Islet precursor cell (in vitro differentiated cells): Measurements from ENCODE around the gene CATSPER3.

Experiments
- DNase-seq: peaks from one replicate; pipeline ENCODE4 v3.0.0-alpha.2; 2018

The CATSPER3 gene

GRCh38 chr5:135030956-135031812 is 63.5 kb downstream of the CATSPER3 start:
- DNase-seq: peak; percentile 63

GRCh38 chr5:135031813-135032694 is 64.3 kb downstream of the CATSPER3 start:
- DNase-seq: no peak

- no peak for DNase-seq
Observed at GRCh38 chr5:135032695-135032998, 64.9 kb downstream of the CATSPER3 start.

DNA sequence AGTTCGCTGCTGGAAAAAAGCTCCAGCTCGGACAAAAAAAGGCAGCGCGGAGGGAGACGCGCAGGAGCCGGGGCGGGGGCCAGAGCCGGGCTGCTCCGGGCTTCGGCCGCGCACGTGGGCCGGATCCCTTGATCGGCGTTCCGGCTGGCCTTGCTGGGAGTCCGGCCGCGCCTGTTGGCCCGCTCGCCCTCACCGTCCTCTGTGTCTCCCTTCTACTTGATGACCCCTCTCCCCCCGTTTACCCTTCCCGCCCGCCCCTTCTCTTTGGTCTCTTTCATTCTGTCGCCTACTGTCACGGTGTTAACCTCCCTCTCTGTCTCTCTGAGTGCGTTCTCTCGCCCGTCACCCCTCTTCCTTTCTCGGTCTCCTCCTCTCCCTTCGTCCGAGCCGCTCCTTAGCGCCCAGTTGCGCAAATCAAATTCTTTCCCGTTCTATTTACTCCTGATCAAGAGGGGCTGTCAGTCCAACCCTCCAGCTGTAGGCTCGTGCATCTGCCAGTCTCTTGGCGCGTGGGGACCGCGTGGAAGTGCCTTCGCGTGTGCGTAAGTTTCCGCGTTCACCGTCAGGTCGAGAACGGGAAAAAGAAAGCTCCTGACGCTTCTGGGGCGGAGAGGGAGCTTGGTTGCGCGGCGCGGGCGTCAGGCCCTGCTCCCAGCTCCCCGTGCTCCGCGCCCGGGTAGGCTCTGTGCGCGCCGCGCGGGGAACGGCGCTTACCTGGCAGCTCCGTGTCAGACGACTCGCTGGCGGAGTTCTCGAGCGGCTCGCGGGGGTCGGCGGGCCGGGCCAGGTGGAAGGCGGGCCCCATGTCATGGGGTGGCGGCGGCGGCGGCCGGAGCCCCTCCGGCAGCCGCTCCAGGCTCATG is 65.5 kb downstream of the CATSPER3 start:
- DNase-seq: peak; percentile 71

- no peak for DNase-seq
Observed at GRCh38 chr5:135033901-135034235, 66.2 kb downstream of the CATSPER3 start, which contains the start of gene PITX1. Gene PITX1 (minus strand): TSS chr5:135034228. CDS start chr5:135033881, 347 bp downstream.

- peak; percentile 84 for DNase-seq
Observed at GRCh38 chr5:135034236-135034962, 66.7 kb downstream of the CATSPER3 start.

DNA sequence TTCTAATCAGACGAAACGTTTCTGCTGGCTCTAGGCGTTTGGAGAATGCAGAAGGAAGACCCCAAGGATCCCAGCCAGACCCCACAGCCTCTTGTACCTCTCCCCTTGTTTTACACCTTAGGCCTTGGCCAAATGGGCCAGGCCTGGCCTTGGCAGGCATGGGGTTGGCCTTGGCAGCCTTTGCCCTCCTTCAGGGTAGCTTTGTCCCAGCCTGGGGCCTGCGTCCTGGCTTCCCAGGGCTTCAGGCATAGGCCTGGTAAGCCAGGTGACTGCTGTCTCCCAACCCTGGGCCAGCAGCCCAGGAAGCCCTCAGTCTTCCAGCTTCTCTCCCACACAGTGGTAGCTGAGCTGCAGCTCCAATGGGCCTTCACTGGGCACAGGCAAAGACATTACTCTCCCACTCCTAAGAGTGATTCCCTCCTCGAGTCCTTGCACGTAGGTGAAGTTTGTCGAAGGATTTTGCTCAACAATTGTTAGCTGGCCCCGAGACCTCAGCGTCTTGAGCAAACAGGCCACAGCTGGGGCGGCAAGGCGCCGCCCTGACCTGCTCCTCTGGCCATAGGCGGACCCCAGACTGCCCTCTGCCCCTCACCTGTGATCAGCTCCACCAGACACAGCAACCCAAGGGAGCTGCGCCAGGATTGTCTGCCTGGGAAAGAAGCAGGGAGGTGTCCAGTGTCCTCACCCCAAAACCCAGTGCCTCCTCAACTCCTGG is 67.4 kb downstream of the CATSPER3 start:
- DNase-seq: peak; percentile 62

DNA sequence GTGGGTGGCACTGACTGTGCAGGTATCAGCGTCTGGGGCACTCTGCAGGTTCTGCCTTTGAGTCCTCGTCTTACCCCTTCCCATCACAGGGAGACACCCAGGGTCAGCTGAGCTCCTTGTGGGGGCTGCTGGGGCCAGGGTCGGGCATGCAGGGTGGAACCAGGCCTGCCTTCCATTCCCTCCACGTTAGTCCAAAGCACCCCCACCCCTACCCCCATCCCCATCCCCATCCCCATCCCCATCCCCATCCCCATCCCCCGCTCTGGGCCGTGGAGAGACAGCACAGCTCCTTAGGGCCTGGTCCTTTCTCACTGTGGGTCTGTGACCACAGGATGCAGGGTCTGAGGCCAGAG is 67.9 kb downstream of the CATSPER3 start:
- no peak for DNase-seq

DNA sequence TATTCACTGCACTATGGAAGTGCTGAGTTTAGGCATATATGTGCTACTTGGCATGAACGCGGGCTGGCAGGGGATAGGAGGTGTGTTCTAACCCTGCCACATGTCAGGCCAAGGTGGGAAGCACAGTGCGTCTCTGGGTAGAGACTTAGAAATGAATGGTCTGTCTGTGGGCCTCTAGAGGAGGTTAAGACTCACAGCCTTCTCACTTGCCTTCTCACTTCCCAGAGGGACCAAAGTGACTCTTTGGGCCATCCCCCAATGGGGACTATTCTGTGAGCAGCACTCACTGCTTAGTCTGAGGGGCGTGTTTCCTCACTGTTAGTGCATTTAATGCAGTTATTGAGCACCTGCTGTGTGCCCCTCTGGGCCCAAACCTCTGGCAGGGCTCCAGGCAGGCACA is 68.7 kb downstream of the CATSPER3 start:
- DNase-seq: no peak

DNA sequence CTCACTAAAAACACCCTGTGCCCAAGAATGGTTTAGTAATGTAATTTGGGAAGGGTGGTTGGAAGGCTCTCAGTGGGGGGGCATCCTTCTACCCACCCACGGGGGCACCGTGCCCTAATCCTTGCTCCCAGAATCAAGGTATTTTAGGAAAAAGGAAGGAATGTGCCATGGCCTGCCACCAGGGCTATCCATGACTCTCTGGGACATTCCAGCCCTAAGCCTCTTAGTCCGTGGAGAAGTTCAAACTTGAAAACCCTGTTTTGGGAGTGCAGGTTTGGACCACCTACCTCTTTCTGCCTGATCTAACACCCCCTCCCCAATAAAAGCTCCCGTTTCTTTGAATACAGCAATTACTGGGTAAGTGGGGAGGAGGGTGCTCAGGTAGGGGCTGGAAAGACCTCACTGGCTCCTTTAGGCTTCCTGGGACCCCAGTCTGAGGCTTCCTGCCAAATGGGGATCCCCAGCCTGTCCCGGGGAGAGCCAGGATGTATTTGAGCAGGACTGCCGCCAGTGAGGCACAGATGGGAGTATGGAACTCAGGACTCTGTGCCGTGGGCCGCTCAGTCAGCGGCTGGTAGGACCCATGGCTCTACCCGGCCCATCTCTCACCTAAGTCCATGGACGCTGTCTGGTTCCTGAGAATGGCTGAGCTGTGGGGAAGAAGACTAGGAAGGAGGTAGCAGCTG is 70.0 kb downstream of the CATSPER3 start:
- DNase-seq: no peak

DNA sequence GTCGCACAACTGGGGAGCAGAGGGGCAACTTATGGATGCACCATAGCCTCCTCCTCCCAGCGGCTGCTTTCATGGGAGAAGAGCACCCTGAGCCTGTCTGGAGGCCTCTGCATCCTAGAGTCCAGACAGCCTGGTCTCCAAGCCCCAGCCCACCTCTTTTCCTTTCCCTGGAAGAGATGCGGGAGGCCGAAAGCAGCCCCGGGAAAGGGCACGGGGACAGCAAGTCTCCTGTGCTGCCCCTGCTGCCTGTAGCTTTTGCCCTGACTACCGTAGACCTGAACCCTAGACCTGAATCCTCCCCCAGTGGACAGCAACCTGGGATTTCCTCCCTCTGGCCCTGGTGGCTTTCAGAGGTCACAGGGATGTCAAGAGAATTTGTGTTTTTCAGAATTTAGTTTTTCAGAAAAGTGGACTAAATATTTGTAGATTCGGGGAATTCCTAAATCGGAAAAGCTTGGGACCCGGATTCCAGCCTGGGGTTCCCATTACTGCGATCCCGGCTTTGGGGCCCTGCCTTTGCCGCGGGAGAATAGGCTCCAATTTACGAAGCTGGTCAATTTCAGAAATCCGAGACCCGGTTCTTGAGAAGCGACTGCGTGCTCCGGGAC is 70.6 kb downstream of the CATSPER3 start:
- DNase-seq: no peak

GRCh38 chr5:135038813-135039270 is 71.1 kb downstream of the CATSPER3 start:
- no peak for DNase-seq

GRCh38 chr5:135039271-135040033 is 71.7 kb downstream of the CATSPER3 start:
- no peak for DNase-seq

GRCh38 chr5:135040034-135040332 is 72.3 kb downstream of the CATSPER3 start:
- no peak for DNase-seq

- peak; percentile 71 for DNase-seq
Observed at GRCh38 chr5:135040333-135041144, 72.8 kb downstream of the CATSPER3 start.

DNA sequence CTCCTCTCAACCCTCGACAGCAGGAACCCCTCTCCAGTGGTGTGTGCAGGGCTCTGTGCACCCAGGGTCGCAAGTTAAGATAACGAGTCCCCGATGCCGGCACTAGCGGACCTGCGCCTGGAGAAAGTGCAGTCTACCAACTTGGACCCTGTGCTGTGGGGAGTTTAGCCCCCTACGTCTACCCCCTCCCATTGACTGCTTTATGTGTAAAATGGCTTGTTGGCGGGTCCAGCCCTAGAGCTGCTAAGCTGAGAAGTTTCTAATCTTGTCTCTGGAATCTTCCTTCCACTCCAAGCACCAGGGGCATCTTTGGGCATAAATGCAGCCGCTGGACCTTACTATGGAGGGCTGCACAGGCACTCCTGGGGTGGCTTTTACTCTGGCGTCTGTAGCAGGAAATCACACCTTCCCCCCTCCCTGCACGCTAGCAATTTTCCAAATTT is 73.5 kb downstream of the CATSPER3 start:
- DNase-seq: no peak

- DNase-seq: no peak
Observed at GRCh38 chr5:135041726-135042125, 74.0 kb downstream of the CATSPER3 start.

DNA sequence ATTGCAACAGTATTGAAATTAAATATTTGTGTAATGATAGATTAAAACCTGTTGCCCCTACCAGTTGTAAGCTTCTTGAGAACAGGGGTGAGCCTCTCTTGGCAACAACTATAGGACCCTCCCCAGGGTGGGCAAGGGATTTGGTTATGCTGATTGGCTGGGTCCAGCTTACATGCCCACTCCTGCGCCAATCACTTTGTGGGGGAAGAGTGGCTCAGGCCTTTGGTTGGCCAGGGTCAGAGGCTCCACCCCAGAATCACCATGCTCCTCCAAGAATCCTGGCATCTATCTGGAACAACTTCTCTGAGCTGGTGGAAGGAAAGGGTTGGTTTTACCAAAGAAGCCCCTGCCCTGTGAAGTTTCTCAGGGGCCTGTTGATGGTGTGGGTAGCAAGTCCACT is 74.9 kb downstream of the CATSPER3 start:
- DNase-seq: no peak

DNA sequence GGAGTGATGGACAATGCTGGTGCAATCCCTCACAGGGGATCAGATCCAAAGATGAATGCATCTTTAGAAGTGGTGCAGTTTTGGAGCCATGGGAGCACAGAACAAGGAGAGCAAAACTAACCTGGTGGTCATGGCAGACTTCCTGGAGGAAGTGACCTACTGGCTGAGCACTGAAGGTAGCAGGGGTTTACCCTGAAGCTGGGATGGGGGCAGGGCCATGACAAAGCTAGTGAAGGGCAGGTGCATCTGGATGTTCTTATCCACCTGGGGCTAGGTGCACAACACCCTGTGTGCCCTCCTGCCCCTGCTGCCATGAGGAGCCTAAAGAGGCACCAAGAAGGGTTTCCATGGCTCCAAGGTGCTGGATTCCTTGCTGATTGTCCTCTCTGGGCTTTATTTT is 77.8 kb downstream of the CATSPER3 start:
- DNase-seq: no peak
